ENCODE measurements around the gene VAX1. TPM values are rescaled to one million over a fixed set of nuclear protein-coding genes. Genes with fewer than 3 reads are reported as not detected.

The VAX1 gene
- total RNA-seq, 2 donors from 2014 or later: 3.2 to 3.5 TPM

DNA sequence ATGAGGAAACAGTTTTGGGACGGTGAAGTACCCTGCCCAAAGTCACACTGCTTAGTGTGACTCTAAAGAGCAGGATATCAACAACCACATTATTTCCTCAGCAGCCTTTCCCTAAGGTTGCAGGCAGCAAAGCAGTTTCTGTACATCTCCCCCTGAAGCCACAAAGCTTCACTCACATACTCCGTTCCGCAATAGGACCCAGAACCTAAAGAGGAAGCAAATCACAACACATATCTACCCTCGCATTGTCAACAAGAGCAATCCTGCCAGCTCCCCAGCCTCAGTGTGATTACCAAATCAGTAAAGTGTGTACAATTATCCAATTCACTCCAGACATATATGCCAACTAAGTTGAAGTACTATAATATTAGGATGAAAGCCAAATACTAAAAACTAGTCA lies 30.8 kb downstream of the VAX1 start:
- no peak for DNase-seq
- 90% methylated on average over 3 of the region's 4 CpGs; no CpG with 5 or more reads in 1 of the 2 experiments for WGBS, 2 experiments (ENCODE audit: insufficient coverage in 1 of 2, insufficient read length in 1 of 2)

DNA sequence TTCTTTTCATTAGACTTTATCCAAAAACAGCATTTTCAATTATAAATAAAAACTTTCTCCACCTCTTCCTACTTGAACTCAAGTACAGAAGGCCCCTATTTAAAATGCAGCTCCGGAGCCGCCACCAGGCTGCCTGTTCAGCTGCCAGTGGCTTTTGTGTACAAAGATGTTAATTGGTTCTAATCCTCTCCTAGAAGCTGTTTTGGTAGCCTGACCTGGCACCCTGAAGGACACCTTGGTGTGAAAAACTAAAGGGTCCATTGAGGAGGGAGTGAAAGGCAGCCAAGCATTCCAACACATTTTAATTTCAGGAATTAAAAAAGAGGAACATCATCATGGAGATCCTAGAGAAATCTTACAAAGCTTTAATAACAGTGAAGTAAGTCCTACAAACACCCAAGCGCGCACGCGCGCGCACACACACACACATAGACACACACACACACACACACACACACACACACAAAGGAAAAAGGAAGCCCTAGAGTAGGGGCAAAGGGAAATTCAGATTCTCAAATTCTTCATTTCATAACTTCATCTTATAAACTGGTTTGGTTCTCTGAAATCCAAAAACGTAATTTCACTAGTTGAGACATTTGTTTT lies 41.4 kb downstream of the VAX1 start:
- H3K4me1 ChIP-seq (ENCODE audit: control insufficient read depth, insufficient read depth, low read length): peaks cover 4% of the 10 kb centered on the region
- peak; percentile 53 for DNase-seq
- H3K9me3 ChIP-seq (ENCODE audit: control insufficient read depth, low read length): no peaks in the 10 kb centered on the region
- H3K27me3 ChIP-seq (ENCODE audit: control insufficient read depth, insufficient read depth, low read length, poor library complexity, severe bottlenecking): no peaks in the 10 kb centered on the region
- H3K4me3 ChIP-seq (ENCODE audit: low read length): no peak overlapping the region
- Mint-ChIP-seq H3K27ac (no peak overlapping the region), H3K9me3 (no peaks in the 10 kb centered on the region), H3K36me3 (ENCODE audit: low read depth) (no peaks in the 10 kb centered on the region), H3K27me3 (ENCODE audit: insufficient read depth) (peaks cover 15% of the 10 kb centered on the region), H3K4me1 (peaks cover 13% of the 10 kb centered on the region), H3K4me3 (no peak overlapping the region)
- no peaks in the 10 kb centered on the region for H3K36me3 ChIP-seq (ENCODE audit: control insufficient read depth, insufficient read depth, low read length)
- no peak overlapping the region for H3K9ac ChIP-seq (ENCODE audit: extremely low read depth, low read length, poor library complexity, severe bottlenecking)
- WGBS, 2 experiments (ENCODE audit: insufficient coverage in 1 of 2, insufficient read length in 1 of 2): 63 to 97% methylated on average over 3 to 6 of the region's 9 CpGs
- no peak overlapping the region for H3K27ac ChIP-seq (ENCODE audit: low read depth, low read length)
- TF ChIP-seq, protein P1, sequence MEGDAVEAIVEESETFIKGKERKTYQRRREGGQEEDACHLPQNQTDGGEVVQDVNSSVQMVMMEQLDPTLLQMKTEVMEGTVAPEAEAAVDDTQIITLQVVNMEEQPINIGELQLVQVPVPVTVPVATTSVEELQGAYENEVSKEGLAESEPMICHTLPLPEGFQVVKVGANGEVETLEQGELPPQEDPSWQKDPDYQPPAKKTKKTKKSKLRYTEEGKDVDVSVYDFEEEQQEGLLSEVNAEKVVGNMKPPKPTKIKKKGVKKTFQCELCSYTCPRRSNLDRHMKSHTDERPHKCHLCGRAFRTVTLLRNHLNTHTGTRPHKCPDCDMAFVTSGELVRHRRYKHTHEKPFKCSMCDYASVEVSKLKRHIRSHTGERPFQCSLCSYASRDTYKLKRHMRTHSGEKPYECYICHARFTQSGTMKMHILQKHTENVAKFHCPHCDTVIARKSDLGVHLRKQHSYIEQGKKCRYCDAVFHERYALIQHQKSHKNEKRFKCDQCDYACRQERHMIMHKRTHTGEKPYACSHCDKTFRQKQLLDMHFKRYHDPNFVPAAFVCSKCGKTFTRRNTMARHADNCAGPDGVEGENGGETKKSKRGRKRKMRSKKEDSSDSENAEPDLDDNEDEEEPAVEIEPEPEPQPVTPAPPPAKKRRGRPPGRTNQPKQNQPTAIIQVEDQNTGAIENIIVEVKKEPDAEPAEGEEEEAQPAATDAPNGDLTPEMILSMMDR (conservative IDR thresholded peaks at IDR 0.05): peak; percentile 47

More for the DNA sequence above, 30.8 kb downstream of the VAX1 start:
- no peaks in the 10 kb centered on the region for H3K4me1 ChIP-seq (ENCODE audit: control insufficient read depth, insufficient read depth, low read length)
- TF ChIP-seq, protein P1 (conservative IDR thresholded peaks at IDR 0.05): no peak
- Mint-ChIP-seq H3K4me3 (no peak overlapping the region), H3K36me3 (ENCODE audit: low read depth) (no peaks in the 10 kb centered on the region), H3K27me3 (ENCODE audit: insufficient read depth) (peaks cover 34% of the 10 kb centered on the region), H3K9me3 (peaks cover 4% of the 10 kb centered on the region), H3K27ac (no peak overlapping the region), H3K4me1 (no peaks in the 10 kb centered on the region)
- no peak overlapping the region for H3K4me3 ChIP-seq (ENCODE audit: low read length)
- H3K36me3 ChIP-seq (ENCODE audit: control insufficient read depth, insufficient read depth, low read length): no peaks in the 10 kb centered on the region
- no peaks in the 10 kb centered on the region for H3K9me3 ChIP-seq (ENCODE audit: control insufficient read depth, low read length)
- no peak overlapping the region for H3K27ac ChIP-seq (ENCODE audit: low read depth, low read length)
- H3K9ac ChIP-seq (ENCODE audit: extremely low read depth, low read length, poor library complexity, severe bottlenecking): no peak overlapping the region
- H3K27me3 ChIP-seq (ENCODE audit: control insufficient read depth, insufficient read depth, low read length, poor library complexity, severe bottlenecking): no peaks in the 10 kb centered on the region

DNA sequence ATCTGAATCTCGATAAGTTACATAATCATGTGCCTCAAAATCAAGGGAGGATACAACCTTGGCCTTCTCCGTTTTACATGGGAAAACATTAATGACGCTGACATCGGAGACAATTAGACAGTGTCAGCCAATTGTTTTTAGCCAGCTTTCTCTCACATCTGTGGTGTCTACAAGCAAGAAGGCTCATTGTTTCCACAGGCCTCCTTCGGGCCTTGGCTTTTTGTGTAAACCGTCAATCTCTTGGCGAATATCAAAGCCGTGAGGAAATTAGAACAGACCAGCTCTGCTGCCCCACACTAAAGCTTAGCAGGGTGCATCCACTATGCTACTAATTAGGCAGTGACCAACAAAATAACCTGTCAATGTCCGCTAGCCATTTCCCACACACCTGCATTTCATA lies 43.2 kb downstream of the VAX1 start:
- Histone ChIP-seq H3K27ac (ENCODE audit: low read depth, low read length) (peak overlapping the region; percentile 2), H3K9me3 (ENCODE audit: control insufficient read depth, low read length) (no peaks in the 10 kb centered on the region), H3K9ac (ENCODE audit: extremely low read depth, low read length, poor library complexity, severe bottlenecking) (no peak overlapping the region), H3K4me1 (ENCODE audit: control insufficient read depth, insufficient read depth, low read length) (peaks cover 4% of the 10 kb centered on the region), H3K36me3 (ENCODE audit: control insufficient read depth, insufficient read depth, low read length) (no peaks in the 10 kb centered on the region), H3K27me3 (ENCODE audit: control insufficient read depth, insufficient read depth, low read length, poor library complexity, severe bottlenecking) (no peaks in the 10 kb centered on the region), H3K4me3 (ENCODE audit: low read length) (no peak overlapping the region)
- TF ChIP-seq, protein P1 (conservative IDR thresholded peaks at IDR 0.05): no peak
- 27 to 45% methylated on average over 8 to 9 of the region's 9 CpGs for WGBS, 2 experiments (ENCODE audit: insufficient coverage in 1 of 2, insufficient read length in 1 of 2)
- H3K4me1 Mint-ChIP-seq: peaks cover 13% of the 10 kb centered on the region
- H3K4me3 Mint-ChIP-seq: no peak overlapping the region
- DNase-seq: peak; percentile 54
- H3K9me3 Mint-ChIP-seq: no peaks in the 10 kb centered on the region
- H3K36me3 Mint-ChIP-seq (ENCODE audit: low read depth): no peaks in the 10 kb centered on the region
- peaks cover 10% of the 10 kb centered on the region for H3K27me3 Mint-ChIP-seq (ENCODE audit: insufficient read depth)
- H3K27ac Mint-ChIP-seq: no peak overlapping the region

Data from endodermal cell (in vitro differentiated cells).